22Rv1 (cell line): ENCODE data around the gene PPM1H.

ENCODE experiments used
- H3K27ac ChIP-seq: fragments of 450-650 bp; 2 replicates; pipeline ENCODE4 v1.5.1; 2017
- CTCF ChIP-seq: fragments of 450-650 bp; IDR thresholded peaks from 2 replicates; pipeline ENCODE4 v1.5.1; 2017; ENCODE audit warnings: mild to moderate bottlenecking
- ZFX ChIP-seq: fragments of 450-650 bp; IDR thresholded peaks from 2 replicates; pipeline ENCODE4 v1.6.1; 2017; ENCODE audit warnings: antibody characterized with exemption, borderline replicate concordance

Gene PPM1H

GRCh38 chr12:62840806-62841205 lies 94.1 kb downstream of the PPM1H start:
- no peak overlapping the region for H3K27ac ChIP-seq
- TF ChIP-seq ZFX (no peak), CTCF (no peak)

GRCh38 chr12:62839869-62840660 lies 94.9 kb downstream of the PPM1H start:
- TF ChIP-seq CTCF (no peak), ZFX (no peak)
- H3K27ac ChIP-seq: no peak overlapping the region

- no peak overlapping the region for H3K27ac ChIP-seq
- TF ChIP-seq CTCF: no peak
- no peak for TF ChIP-seq ZFX
These were observed 99.9 kb downstream of the PPM1H start for GRCh38 chr12:62834971-62835547.

GRCh38 chr12:62834406-62834805 lies 100.5 kb downstream of the PPM1H start:
- H3K27ac ChIP-seq: no peak overlapping the region
- no peak for TF ChIP-seq ZFX
- no peak for TF ChIP-seq CTCF

- no peak overlapping the region for H3K27ac ChIP-seq
- TF ChIP-seq ZFX (no peak), CTCF (no peak)
These were observed 101.3 kb downstream of the PPM1H start for GRCh38 chr12:62833634-62834033.

- TF ChIP-seq ZFX (no peak), CTCF (no peak)
These were observed 102.4 kb downstream of the PPM1H start for GRCh38 chr12:62832558-62832957.

GRCh38 chr12:62832027-62832426 lies 102.9 kb downstream of the PPM1H start:
- H3K27ac ChIP-seq: no peak overlapping the region
- no peak for TF ChIP-seq ZFX
- no peak for TF ChIP-seq CTCF

More at GRCh38 chr12:62832558-62832957, 102.4 kb downstream of the PPM1H start:
- no peak overlapping the region for H3K27ac ChIP-seq
